Duodenal mucosa (tissue), 2 donors: Measurements from ENCODE around the gene TMTC2.

Experiments used
- H3K27ac ChIP-seq: one replicate; pipeline ENCODE4 v1.7.0; 2013; ENCODE audit warnings: low read depth, low read length
- H3K27me3 ChIP-seq, 2 donors: one replicate each; pipeline ENCODE4 v1.7.0; 2013; ENCODE audit warnings: low read length in 2 of 2, control low read depth in 1 of 2; ENCODE audit not compliant: insufficient read depth in 2 of 2, control insufficient read depth in 1 of 2
- H3K36me3 ChIP-seq, 2 donors: one replicate each; pipeline ENCODE4 v1.7.0; 2013; ENCODE audit warnings: low read length in 2 of 2, control low read depth in 1 of 2; ENCODE audit not compliant: insufficient read depth in 2 of 2, control insufficient read depth in 1 of 2
- H3K4me1 ChIP-seq, 2 donors: one replicate each; pipeline ENCODE4 v1.7.0; 2013; ENCODE audit warnings: low read length in 2 of 2, control low read depth in 1 of 2; ENCODE audit not compliant: insufficient read depth in 2 of 2, control insufficient read depth in 1 of 2
- H3K4me3 ChIP-seq, 2 donors: one replicate each; pipeline ENCODE4 v1.7.0; 2013; ENCODE audit warnings: low read length in 2 of 2, low read depth in 1 of 2
- H3K9ac ChIP-seq, 2 donors: one replicate each; pipeline ENCODE4 v1.7.0; 2013; ENCODE audit warnings: low read length in 2 of 2, low read depth in 1 of 2
- H3K9me3 ChIP-seq, 2 donors: one replicate each; pipeline ENCODE4 v1.7.0; 2013; ENCODE audit warnings: low read length in 2 of 2, control low read depth in 1 of 2; ENCODE audit not compliant: control insufficient read depth in 1 of 2

Gene TMTC2

GRCh38 chr12:82872088-82872487 lies 185.4 kb downstream of the TMTC2 start:
- no peak overlapping the region for H3K9ac ChIP-seq
- H3K27me3 ChIP-seq, result no peaks in the 10 kb centered on the region
- no peaks in the 10 kb centered on the region for H3K4me1 ChIP-seq
- no peaks in the 10 kb centered on the region for H3K36me3 ChIP-seq
- no peak overlapping the region for H3K4me3 ChIP-seq
- no peak overlapping the region for H3K27ac ChIP-seq
- no peaks in the 10 kb centered on the region for H3K9me3 ChIP-seq

DNA sequence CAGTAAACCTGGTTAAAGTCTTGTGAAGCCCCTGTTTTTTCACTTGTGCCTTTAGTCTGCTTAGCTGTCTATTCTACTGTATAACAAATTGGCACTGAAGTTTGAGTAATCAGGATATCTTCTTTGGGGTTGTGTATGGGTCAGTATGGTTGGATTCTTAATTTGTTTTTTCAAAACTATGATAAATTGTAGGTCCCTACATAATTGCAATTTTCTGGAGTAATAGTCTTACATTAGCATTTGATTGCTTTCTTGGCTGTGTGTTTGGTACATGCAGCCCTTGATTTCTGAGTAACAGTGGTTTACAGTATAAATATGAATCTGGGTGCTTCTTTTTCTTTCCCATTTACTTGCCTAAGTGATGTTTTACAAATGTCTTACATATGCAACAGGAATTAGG lies 186.6 kb downstream of the TMTC2 start:
- H3K27me3 ChIP-seq, result no peaks in the 10 kb centered on the region
- no peak overlapping the region for H3K27ac ChIP-seq
- H3K4me3 ChIP-seq, result no peak overlapping the region
- H3K36me3 ChIP-seq, result no peaks in the 10 kb centered on the region
- H3K9me3 ChIP-seq, result no peaks in the 10 kb centered on the region
- no peak overlapping the region for H3K9ac ChIP-seq
- H3K4me1 ChIP-seq, result peaks cover 0 to 3% of the 10 kb centered on the region in 2 donors

DNA sequence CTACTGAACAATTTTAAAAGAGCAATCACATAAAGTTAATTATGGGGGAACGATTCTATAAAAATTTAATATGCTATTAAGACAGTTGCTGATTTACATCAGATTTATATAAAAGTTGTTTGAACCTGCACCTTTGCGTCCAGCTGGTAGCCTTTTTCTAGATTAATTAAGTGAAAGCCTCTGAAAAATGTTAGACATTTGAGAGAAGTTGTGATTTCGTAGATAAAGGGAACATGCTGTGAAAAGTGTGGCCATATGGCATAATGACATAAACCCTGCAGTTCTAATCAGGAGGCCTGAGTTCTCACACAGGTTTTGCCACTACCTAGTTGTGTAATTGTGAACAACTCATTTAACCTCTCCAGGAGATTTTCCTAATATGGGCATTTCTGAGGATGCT lies 187.2 kb downstream of the TMTC2 start:
- H3K4me3 ChIP-seq, result no peak overlapping the region
- H3K9me3 ChIP-seq, result no peaks in the 10 kb centered on the region
- H3K36me3 ChIP-seq, result no peaks in the 10 kb centered on the region
- no peak overlapping the region for H3K27ac ChIP-seq
- no peaks in the 10 kb centered on the region for H3K27me3 ChIP-seq
- no peak overlapping the region for H3K9ac ChIP-seq
- peaks cover 0 to 3% of the 10 kb centered on the region in 2 donors for H3K4me1 ChIP-seq

DNA sequence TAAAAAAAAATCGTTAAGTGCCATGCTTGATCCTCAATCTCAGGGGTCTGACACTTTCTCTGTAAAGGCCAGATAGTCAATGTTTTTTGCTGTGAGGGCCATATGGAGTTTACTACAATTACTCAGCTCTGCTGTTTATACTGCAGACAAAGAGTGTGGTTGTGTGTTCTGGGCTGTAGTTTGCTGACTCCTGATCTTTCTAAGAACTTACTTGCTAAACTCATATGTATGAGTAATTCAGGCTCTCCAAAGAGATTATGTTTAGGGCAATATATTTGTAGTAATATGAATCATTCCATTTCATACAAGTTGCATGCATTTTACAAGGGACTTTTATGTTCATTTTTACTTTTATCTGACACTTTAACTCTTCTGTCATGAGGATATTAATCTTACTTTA lies 188.2 kb downstream of the TMTC2 start:
- Histone ChIP-seq H3K27ac (no peak overlapping the region), H3K9ac (no peak overlapping the region), H3K4me1 (peaks cover 0 to 3% of the 10 kb centered on the region in 2 donors), H3K9me3 (no peaks in the 10 kb centered on the region), H3K4me3 (no peak overlapping the region), H3K36me3 (no peaks in the 10 kb centered on the region), H3K27me3 (no peaks in the 10 kb centered on the region)

- no peak overlapping the region for H3K4me3 ChIP-seq
- no peak overlapping the region for H3K27ac ChIP-seq
- H3K9ac ChIP-seq, result no peak overlapping the region
- no peaks in the 10 kb centered on the region for H3K27me3 ChIP-seq
- no peaks in the 10 kb centered on the region for H3K36me3 ChIP-seq
- peaks cover 0 to 11% of the 10 kb centered on the region in 2 donors for H3K4me1 ChIP-seq
- H3K9me3 ChIP-seq, result no peaks in the 10 kb centered on the region
Observed at GRCh38 chr12:82876075-82876474, 189.4 kb downstream of the TMTC2 start.

DNA sequence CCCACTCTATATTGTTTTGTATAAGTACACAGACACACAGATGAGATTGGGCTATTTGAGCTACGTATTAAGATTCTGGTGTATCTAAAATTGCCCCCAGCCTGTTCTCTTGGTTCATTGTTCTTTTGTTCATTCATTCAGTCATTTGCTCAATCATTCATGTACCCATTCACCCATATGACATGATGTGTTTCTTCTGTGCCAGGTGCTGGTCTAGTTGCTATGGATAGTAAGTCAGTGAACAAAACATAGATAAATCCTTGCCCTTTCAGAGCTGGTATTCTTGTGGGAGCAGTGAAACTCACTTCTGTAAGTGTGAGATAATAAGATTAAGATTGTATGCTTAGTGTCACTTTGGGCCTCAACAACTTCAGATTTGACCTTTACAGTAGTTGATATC lies 191.3 kb downstream of the TMTC2 start:
- H3K27me3 ChIP-seq, result no peaks in the 10 kb centered on the region

GRCh38 chr12:82880442-82880901 lies 193.8 kb downstream of the TMTC2 start:
- Histone ChIP-seq H3K27ac (no peak overlapping the region), H3K9me3 (no peaks in the 10 kb centered on the region), H3K9ac (no peak overlapping the region), H3K36me3 (no peaks in the 10 kb centered on the region), H3K4me3 (no peak overlapping the region), H3K27me3 (no peaks in the 10 kb centered on the region), H3K4me1 (peaks cover 0 to 11% of the 10 kb centered on the region in 2 donors)

More for the DNA sequence above, 191.3 kb downstream of the TMTC2 start:
- Histone ChIP-seq H3K4me1 (peaks cover 0 to 11% of the 10 kb centered on the region in 2 donors), H3K9me3 (no peaks in the 10 kb centered on the region), H3K4me3 (no peak overlapping the region), H3K9ac (no peak overlapping the region), H3K36me3 (no peaks in the 10 kb centered on the region), H3K27ac (no peak overlapping the region)

DNA sequence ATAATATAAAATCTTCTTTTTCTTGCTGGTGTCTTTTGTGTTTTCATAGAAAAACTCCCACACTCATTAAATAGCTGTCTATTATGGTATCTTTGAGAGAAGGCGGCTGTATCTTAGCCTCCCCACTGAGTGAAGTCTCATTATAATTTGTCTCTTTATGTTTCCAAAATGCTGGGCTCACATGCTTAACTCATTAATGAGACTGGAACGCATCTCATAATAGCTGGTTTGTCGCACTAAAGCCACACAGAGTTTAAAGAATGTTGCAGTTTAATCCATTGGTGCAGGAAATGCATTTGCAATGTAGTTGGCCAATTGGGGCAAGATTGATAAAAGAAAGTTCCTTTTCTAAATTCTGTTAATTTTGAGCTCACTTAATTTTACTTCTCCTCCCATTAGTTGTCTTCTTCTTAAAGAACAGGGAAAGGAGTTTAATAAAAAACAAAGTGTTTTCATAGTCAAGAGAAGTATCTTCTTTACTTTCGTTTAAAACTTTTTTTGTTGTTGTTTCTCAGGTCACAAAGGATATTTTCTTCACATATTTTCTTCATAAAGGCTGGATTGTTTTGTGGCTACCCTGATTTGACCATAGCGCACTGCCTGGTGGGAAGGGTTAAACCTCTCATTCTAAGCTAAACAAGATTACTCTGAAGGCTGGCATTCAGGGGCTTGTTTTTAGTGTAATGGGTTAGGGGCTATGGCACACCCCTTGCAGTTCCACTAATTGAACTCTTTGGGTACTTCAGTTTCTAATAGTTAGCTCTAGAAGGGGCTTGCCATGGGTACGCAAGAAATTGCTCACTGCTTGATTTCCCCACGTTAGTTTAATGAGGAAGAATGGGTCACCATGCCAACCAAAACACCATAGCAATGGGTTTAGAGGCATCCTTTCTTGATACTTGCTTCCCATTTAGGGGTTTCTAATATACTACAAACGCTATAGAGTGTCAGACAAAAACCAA lies 197.0 kb downstream of the TMTC2 start:
- no peak overlapping the region for H3K9ac ChIP-seq
- no peaks in the 10 kb centered on the region for H3K36me3 ChIP-seq
- H3K27me3 ChIP-seq, result no peaks in the 10 kb centered on the region
- H3K4me1 ChIP-seq, result peaks cover 0 to 8% of the 10 kb centered on the region in 2 donors
- H3K27ac ChIP-seq, result no peak overlapping the region
- no peak overlapping the region for H3K4me3 ChIP-seq
- H3K9me3 ChIP-seq, result no peaks in the 10 kb centered on the region

- H3K4me3 ChIP-seq, result no peak overlapping the region
- H3K9ac ChIP-seq, result no peak overlapping the region
- no peaks in the 10 kb centered on the region for H3K27me3 ChIP-seq
- H3K27ac ChIP-seq, result no peak overlapping the region
- no peaks in the 10 kb centered on the region for H3K4me1 ChIP-seq
- H3K9me3 ChIP-seq, result no peaks in the 10 kb centered on the region
- no peaks in the 10 kb centered on the region for H3K36me3 ChIP-seq
Observed at GRCh38 chr12:82886671-82887340, 200.1 kb downstream of the TMTC2 start.

- Histone ChIP-seq H3K9me3 (no peaks in the 10 kb centered on the region), H3K4me3 (no peak overlapping the region)
Observed at GRCh38 chr12:82893896-82894295, 207.2 kb downstream of the TMTC2 start.

More at GRCh38 chr12:82893896-82894295, 207.2 kb downstream of the TMTC2 start:
- H3K4me1 ChIP-seq, result peaks cover 5 to 10% of the 10 kb centered on the region in 2 donors
- H3K27ac ChIP-seq, result no peak overlapping the region
- no peaks in the 10 kb centered on the region for H3K27me3 ChIP-seq
- no peak overlapping the region for H3K9ac ChIP-seq
- no peaks in the 10 kb centered on the region for H3K36me3 ChIP-seq
